Keratinocyte (primary cell): ENCODE results near the gene CD209. TPM values are rescaled to one million over a fixed set of nuclear protein-coding genes. Genes with fewer than 3 reads are reported as not detected.

ENCODE experiments used
- DNase-seq: peaks from one replicate; pipeline ENCODE4 v3.0.0-alpha.2; 2011; ENCODE audit warnings: low read depth, missing footprints, low spot score
- FAIRE-seq: peaks from 2 replicates; lab custom pipeline; 2011; peaks lifted over from hg19 to GRCh38; lab: Jason Lieb, UNC
- H2AFZ ChIP-seq: 2 replicates; pipeline ENCODE4 v1.6.0; 2012; ENCODE audit warnings: low read length, control low read depth, inconsistent platforms; ENCODE audit not compliant: control insufficient read depth
- H3K27ac ChIP-seq: 2 replicates; pipeline ENCODE4 v1.5.1; 2011; ENCODE audit warnings: low read length; ENCODE audit not compliant: control insufficient read depth, insufficient read depth
- H3K27me3 ChIP-seq: 3 replicates; pipeline ENCODE4 v1.6.0; 2011; ENCODE audit warnings: low read length; ENCODE audit not compliant: control insufficient read depth, insufficient read depth; ENCODE audit errors: extremely low read depth
- H3K36me3 ChIP-seq, 2 experiments: 2 replicates in 1 of 2; 3 replicates in 1 of 2; pipeline ENCODE4 v1.5.1; 2011; ENCODE audit warnings: low read length in 2 of 2, mild to moderate bottlenecking in 1 of 2; ENCODE audit not compliant: control insufficient read depth in 2 of 2, insufficient read depth in 2 of 2; ENCODE audit errors: extremely low read depth in 1 of 2
- H3K4me1 ChIP-seq: 3 replicates; pipeline ENCODE4 v1.5.1; 2011; ENCODE audit warnings: low read length; ENCODE audit not compliant: control insufficient read depth, insufficient read depth; ENCODE audit errors: extremely low read depth
- H3K4me2 ChIP-seq: 3 replicates; pipeline ENCODE4 v1.6.0; 2011; ENCODE audit warnings: low read depth, low read length; ENCODE audit not compliant: control insufficient read depth, insufficient read depth; ENCODE audit errors: extremely low read depth
- H3K4me3 ChIP-seq, 3 experiments: fragments of 200-600 bp in 1 of 3; sonication (generic) in 1 of 3; 2 replicates in 2 of 3; 3 replicates in 1 of 3; pipeline ENCODE4 v1.5.1; 2011 to 2016; ENCODE audit warnings: low read length in 3 of 3, mild to moderate bottlenecking in 3 of 3, control low read depth in 2 of 3, inconsistent platforms in 1 of 3, low read depth in 1 of 3, mixed read lengths in 1 of 3, mixed run types in 1 of 3, moderate library complexity in 1 of 3; ENCODE audit not compliant: control insufficient read depth in 2 of 3, insufficient read depth in 2 of 3; ENCODE audit errors: extremely low read depth in 1 of 3
- H3K79me2 ChIP-seq: 2 replicates; pipeline ENCODE4 v1.6.0; 2012; ENCODE audit warnings: low read length; ENCODE audit not compliant: control insufficient read depth, insufficient read depth
- H3K9ac ChIP-seq: 3 replicates; pipeline ENCODE4 v1.6.0; 2011; ENCODE audit warnings: low read length; ENCODE audit not compliant: control insufficient read depth, insufficient read depth; ENCODE audit errors: extremely low read depth
- H3K9me1 ChIP-seq: 3 replicates; pipeline ENCODE4 v1.6.0; 2011; ENCODE audit warnings: low read length; ENCODE audit not compliant: control insufficient read depth, insufficient read depth; ENCODE audit errors: extremely low read depth
- H3K9me3 ChIP-seq: 2 replicates; pipeline ENCODE4 v1.5.1; 2012; ENCODE audit warnings: low read depth, low read length; ENCODE audit not compliant: control insufficient read depth
- H4K20me1 ChIP-seq: 3 replicates; pipeline ENCODE4 v1.6.0; 2011; ENCODE audit warnings: low read length; ENCODE audit not compliant: control insufficient read depth, insufficient read depth; ENCODE audit errors: extremely low read depth
- EZH2 ChIP-seq: IDR thresholded peaks from one replicate; pipeline ENCODE4 v1.6.1; 2012; ENCODE audit warnings: inconsistent platforms, mild to moderate bottlenecking, low read length, moderate library complexity
- dilution Hi-C: fragments of 300-500 bp; cut with MboI; formaldehyde crosslinking; loops from one replicate; pipeline ENCODE4 v1.7.0; 2020; ENCODE audit warnings: low sequenced_read_pairs; ENCODE audit not compliant: extremely low pct_ligation_motif_present
- polyA plus RNA-seq, 5 experiments: library from polyadenylated mRNA; depleted of rRNA in 3 of 5; stranded (reverse) in 3 of 5; stranded (forward) in 1 of 5; unstranded in 1 of 5; fragments of >200 nt; gene quantifications; 1 replicate in 1 of 5; 2 replicates in 3 of 5; 3 replicates in 1 of 5; pipeline versions ENCODE4 v1.2.1 to v1.2.3, GENCODE V29; 2011 to 2012; ENCODE audit warnings: missing spikeins in 2 of 5, low read depth in 1 of 5, low replicate concordance in 1 of 5
- TF ChIP-seq, protein P1 (sequence below), 3 experiments: IDR thresholded peaks in 1 of 3; conservative IDR thresholded peaks in 1 of 3; optimal IDR thresholded peaks in 1 of 3; 2 replicates in 2 of 3; 3 replicates in 1 of 3; pipeline versions ENCODE3 to v1.5.1; 2011; ENCODE audit warnings: low read length in 3 of 3, mild to moderate bottlenecking in 3 of 3, moderate library complexity in 2 of 3, control low read depth in 1 of 3, inconsistent platforms in 1 of 3; ENCODE audit not compliant: insufficient read depth in 2 of 3; ENCODE audit errors: extremely low read depth in 1 of 3

CD209 gene
- polyA plus RNA-seq, 1 donor (not counting 4 experiments of a cell fraction or from before 2014, with no cell fraction given) = not detected

DNA sequence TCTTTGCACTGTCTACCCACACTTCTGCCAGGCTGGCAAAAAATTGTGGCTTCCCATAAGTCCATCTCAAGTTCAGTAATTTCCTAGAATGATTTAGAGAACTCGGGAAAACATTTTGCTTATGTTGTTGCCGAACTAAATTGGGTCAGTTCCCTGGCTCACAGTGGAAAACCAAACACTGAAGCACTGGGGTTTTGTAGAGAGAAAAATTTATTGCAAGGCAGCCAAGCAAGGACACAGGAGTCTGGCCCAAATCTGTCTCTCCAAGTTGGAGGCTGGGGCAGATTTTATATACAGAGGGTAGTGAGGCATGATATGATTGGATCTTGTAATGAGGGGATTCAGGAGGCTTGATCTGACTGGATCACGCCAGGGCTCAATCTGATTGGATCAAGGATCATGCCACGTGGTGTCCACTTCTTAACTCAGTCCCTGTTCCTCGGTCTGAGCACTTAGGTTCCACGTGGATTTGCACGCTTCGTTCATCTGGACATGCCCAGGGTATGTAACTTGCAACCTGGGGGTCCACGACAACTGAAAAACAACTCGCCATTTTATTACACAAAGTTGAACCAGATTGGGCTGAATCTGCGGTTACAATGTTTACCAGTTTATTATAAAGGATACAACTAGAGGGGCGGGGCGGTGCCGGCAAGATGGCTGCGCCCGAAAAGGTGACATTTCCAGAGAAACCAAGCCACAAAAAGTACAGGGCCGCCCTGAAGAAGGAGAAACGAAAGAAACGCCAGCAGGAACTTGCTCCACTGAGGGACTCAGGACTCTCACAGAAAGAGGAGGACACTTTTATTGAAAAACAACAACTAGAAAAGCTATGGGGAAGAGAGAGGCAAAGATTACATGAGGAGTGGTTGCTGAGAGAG lies 7.3 kb downstream of the CD209 start:
- TF ChIP-seq EZH2 = no peak
- TF ChIP-seq, protein P1, sequence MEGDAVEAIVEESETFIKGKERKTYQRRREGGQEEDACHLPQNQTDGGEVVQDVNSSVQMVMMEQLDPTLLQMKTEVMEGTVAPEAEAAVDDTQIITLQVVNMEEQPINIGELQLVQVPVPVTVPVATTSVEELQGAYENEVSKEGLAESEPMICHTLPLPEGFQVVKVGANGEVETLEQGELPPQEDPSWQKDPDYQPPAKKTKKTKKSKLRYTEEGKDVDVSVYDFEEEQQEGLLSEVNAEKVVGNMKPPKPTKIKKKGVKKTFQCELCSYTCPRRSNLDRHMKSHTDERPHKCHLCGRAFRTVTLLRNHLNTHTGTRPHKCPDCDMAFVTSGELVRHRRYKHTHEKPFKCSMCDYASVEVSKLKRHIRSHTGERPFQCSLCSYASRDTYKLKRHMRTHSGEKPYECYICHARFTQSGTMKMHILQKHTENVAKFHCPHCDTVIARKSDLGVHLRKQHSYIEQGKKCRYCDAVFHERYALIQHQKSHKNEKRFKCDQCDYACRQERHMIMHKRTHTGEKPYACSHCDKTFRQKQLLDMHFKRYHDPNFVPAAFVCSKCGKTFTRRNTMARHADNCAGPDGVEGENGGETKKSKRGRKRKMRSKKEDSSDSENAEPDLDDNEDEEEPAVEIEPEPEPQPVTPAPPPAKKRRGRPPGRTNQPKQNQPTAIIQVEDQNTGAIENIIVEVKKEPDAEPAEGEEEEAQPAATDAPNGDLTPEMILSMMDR (optimal IDR thresholded peaks at IDR 0.05 in 1 of 3, IDR thresholded peaks at IDR 0.05 in 1 of 3, conservative IDR thresholded peaks at IDR 0.05 in 1 of 3; ENCODE audit: extremely low read depth in 1 of 3, insufficient read depth in 2 of 3, low read length in 3 of 3) = no peak
- Histone ChIP-seq H4K20me1 (no peaks in the 10 kb centered on the region), H3K4me3 (no peak overlapping the region), H3K9me3 (no peaks in the 10 kb centered on the region), H3K79me2 (no peaks in the 10 kb centered on the region), H2AFZ (no peak overlapping the region), H3K4me1 (no peaks in the 10 kb centered on the region), H3K27me3 (no peaks in the 10 kb centered on the region), H3K9ac (no peak overlapping the region), H3K4me2 (no peak overlapping the region), H3K27ac (no peak overlapping the region), H3K36me3 (no peaks in the 10 kb centered on the region), H3K9me1 (no peaks in the 10 kb centered on the region)
- DNase-seq (no peak), FAIRE-seq (no peak)
- dilution Hi-C loops = no loop called here

- TF ChIP-seq, protein P1 (optimal IDR thresholded peaks at IDR 0.05 in 1 of 3, IDR thresholded peaks at IDR 0.05 in 1 of 3, conservative IDR thresholded peaks at IDR 0.05 in 1 of 3; ENCODE audit: extremely low read depth in 1 of 3, insufficient read depth in 2 of 3, low read length in 3 of 3) = no peak
- TF ChIP-seq EZH2 = no peak
- Histone ChIP-seq H3K9ac (no peak overlapping the region), H3K79me2 (no peaks in the 10 kb centered on the region), H3K9me3 (no peaks in the 10 kb centered on the region), H3K27ac (no peak overlapping the region), H2AFZ (no peak overlapping the region), H3K4me2 (no peak overlapping the region), H4K20me1 (no peaks in the 10 kb centered on the region), H3K4me1 (no peaks in the 10 kb centered on the region), H3K36me3 (no peaks in the 10 kb centered on the region), H3K9me1 (no peaks in the 10 kb centered on the region), H3K27me3 (no peaks in the 10 kb centered on the region), H3K4me3 (no peak overlapping the region)
- DNase-seq (no peak), FAIRE-seq (no peak)
- dilution Hi-C loops = no loop called here
Observed at GRCh38 chr19:7739211-7739755, 8.1 kb downstream of the CD209 start.
